GM11168 (cell line): ENCODE measurements around the gene UCK1.

Experiments used
- in situ Hi-C: fragments of 300-500 bp; cut with MboI; formaldehyde crosslinking; loops from one replicate; pipeline ENCODE4 v1.12.0; 2022; ENCODE audit warnings: low sequenced_read_pairs; ENCODE audit not compliant: unreplicated experiment

The UCK1 gene

GRCh38 chr9:131530920-131531832 is at the start of gene UCK1:
Gene UCK1 (minus strand): TSS chr9:131531263. CDS start chr9:131531174, 89 bp downstream.
- in situ Hi-C loops = no loop called here

DNA sequence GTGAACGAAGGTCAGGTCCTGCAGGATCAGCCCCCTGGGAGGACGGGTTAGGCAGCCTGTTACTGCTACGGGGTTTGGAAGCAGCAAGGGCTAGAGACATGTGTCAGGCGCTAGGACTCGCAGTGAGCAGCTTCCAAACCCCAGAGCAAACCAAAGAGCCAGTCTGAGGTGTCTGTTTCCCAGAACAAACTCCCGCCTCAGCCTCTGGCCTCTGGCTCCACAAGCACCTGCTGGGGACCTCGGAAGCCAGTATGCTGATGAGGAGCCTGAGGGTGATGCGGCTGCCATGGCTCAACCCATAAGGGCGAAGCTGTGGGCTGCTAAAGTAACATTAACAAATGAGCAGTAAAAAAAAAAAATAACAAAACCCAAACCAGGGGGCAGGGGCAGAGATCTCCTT is 49.3 kb upstream of the UCK1 start:
- in situ Hi-C loops = no loop called here

- in situ Hi-C loops = no loop called here
Measured at GRCh38 chr9:131579789-131580211, 48.7 kb upstream of the UCK1 start.

DNA sequence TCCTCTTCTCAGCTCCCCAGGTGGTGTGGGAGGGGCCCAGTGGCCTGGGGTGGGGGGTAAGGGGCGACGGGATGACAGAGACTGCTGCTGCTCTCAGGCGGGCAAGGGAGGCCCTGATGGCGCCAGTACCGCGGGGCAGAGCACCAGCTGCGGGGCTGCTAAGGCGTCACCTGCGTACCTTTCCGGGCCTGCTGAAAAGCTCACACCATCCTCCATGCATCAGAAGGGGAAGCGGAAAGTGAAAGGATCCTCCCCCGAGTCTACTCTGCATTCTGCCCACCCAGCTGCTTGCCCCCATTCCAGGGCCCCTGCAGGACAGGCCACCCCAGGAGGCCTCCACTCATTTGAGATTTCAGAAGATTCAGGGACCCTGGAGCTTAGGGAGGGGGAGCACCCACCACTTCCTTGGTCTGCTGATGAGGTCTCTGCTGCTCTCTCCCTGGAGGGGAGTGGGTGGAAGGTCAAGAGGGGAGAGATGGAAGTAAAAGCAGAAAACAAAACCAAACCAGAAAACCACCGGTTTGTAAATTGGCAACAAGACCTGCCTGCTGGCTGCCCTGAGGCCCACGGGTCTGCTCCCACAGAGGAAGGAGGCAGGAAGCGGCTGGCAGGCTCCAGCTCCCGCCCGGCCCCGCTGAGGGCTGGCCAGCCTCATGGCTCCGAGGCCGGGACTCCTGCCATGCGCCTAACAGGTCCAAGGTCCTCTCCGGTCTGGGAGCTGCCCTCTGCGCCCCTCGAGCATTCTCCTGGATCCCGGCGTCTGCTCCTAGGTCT is 47.9 kb upstream of the UCK1 start:
- in situ Hi-C loops = no loop called here

- in situ Hi-C loops = no loop called here
Measured at GRCh38 chr9:131578021-131578420, 47.0 kb upstream of the UCK1 start.

DNA sequence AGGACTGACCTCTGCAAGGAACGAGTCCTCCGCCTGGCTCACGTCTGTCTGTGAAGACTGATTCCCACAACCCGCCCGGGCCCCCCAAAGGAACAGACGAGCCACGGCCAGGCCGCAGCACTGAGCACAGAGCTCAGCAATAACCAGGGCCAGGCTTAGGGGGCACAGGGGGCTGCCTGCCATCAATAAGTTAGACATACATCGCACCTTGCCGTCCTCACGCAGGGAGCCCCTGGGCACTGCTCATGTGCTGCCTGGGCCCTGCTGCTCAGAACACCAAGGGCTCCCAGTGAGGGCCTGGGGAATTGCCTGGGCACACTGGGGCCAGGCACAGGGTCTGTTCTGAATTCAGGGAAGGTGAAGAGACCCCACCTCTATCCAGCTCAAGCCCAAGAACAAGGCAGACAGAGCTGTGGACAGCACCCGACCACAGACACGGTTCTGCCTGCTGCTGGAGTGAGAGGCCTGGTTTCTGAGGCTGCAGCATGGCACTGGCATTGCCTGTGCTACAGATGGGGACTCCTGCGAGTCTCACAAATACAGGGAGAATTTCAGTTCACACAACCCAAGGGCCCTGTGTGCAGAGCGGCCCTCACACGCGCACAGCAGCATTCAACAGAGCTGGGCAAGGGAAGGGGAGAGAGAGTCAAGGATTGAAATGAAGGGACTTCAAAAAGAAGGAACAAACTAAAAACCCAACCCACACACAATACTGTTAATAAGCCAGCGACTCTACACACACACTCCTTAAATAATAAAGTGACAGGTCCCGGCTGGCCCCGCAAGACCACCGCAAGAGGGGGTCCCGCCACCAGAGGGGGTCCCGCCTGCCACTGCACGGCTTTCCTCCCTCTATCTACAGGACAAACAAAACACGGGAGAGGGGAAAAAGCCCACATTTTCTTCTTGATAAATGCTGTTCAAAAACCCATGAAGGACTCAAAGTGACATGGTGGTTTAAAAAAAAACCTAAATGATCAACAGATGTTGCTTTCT is 46.2 kb upstream of the UCK1 start:
- in situ Hi-C loops = no loop called here

GRCh38 chr9:131575946-131576853 is 45.1 kb upstream of the UCK1 start:
- in situ Hi-C loops = no loop called here

DNA sequence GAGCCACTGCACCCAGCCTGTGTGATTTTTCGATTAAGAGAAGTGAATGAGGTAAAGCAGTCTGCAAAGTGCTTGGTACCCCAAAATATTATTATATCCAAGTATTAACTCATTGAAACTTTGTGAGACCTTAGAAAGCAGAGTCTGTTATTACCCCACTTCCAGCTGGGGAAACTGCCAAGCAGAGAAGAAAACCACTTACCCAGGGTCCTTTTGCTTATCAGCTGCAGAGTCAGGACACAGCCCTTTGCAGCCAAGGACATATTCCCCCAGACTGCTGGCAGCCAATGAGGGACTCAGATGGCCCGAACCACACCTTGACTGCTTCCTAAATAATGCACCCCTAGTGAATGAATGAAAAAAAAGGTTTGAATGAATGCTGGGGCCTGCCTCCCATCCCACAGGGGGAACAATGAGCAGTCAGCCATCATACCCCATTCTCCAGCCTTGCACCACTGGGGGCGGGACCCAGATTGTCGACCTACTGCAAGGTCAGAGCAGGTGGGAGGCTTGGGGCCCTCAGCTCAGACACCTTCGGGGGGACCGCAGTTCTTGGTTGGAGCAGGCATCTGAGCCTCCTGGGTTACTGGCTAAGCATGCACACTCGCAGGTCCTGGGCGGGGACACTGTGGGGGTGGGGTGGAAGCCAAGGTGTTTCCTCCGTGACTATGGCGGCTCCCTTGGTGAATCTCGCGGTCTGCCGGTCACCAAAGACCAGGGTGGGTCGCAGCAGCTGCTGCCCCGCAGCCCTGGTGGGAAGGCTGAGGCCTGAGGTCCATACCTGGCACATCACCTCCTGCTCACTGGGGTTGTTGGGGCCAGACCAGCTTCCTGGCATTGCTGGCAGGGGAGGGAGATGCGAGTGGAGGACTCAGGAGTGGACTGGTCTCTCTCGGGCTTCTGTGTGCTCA is 43.9 kb upstream of the UCK1 start:
- in situ Hi-C loops = no loop called here

GRCh38 chr9:131567910-131568309 is 36.8 kb upstream of the UCK1 start:
- in situ Hi-C loops = no loop called here

GRCh38 chr9:131566158-131566557 is 35.1 kb upstream of the UCK1 start:
- in situ Hi-C loops = no loop called here

- in situ Hi-C loops = no loop called here
Measured at GRCh38 chr9:131565369-131565768, 34.3 kb upstream of the UCK1 start.

- in situ Hi-C loops = no loop called here
Measured at GRCh38 chr9:131562032-131562959, 31.2 kb upstream of the UCK1 start.

DNA sequence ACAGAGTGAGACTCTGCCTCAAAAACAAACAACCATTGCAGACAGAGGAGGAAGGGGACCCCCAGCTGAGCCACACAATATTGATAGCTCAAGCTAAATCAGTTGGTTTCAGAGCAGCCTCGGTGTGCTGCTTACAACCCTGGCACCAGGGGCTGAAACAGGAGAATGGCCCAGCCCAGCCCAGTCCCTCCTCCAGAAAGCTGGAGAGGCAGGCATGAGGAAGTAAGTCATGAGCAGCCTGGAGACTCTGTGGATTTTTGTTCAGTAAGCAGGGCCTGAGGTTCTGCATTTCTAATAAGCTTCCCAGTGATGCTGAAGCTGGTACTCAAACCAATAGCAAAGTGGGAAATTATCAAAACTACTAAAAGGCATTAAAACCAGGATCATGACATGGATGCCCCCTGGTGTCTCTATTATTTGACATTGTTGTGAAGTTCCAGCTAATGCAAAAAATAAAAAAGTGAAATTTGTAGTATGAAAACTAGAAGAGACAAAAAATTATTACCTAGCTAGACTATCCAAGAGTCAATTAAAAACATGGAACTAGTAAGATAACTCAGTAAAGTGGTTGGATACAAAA is 28.4 kb upstream of the UCK1 start:
- in situ Hi-C loops = no loop called here

DNA sequence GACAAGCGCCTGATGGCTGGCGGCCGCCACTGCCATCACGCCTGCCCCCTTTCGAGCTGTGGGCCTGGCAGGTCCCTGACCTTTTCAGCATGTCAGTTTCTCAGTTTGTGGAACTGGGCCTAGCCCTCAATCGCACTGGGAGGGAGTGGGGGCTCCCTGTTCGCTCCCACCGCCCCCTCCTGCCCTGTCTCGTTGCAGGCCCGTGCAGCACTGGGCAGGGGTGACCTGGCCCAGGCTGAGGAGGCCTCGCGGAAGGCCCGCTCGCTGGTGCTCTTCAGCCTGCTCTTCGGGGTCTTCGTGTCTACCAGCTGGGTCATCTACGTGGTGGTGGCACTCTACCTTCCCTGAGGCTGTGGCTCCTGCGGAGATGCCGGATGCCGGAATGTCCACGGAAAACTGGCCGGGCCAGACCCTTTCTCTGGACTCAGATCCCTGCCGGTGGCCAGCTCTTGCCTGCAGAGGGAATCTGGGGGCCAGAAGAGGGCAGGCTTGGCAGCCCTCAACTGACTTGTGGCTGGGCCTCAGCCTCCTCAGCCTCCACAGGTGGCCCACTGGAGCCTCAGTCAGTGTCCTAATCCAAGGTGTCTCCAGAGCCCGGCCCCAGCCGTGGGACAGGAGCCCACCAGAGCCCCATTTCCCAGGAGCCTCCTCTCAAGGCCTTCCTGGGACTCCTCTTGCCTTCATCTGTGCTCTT is 26.9 kb upstream of the UCK1 start:
- in situ Hi-C loops = no loop called here

DNA sequence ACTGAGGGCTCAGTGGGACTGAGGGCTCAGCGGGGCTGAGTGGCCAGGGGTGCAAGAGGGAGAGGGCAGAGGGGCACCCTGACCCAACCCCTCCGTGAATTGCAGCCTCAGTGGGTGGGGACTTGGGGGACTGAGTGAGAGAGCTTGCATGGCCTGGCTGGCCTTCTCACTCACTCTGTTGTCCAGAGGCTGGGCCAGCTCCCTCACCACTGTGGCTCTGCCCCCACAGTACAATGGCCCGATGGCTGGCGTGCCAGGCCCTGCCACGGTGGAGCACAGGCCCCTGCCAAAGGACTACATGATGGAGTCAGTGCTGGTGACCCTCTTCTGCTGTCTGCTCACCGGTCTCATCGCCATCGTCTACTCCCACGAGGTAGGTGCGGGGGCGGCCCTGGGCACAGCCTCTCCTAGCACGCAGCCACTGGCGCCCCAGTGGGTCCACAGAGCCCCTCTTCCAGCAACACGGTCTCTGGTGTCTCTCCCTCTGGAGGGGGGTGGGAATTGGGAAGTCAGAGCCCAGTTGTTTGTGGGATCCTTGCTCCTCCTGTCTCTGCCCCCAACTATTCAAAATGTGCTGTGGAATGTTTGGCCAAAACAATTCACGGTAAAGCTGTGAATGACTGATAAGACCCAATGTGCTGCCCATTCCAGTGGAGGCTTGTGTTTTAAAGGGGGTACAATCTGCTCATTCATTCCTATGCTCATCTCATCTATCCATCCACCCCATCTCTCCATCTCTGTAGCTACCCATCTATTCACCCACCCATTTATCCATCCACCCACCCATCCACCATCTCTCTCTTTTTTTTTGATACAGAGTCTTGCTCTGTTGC is 25.0 kb upstream of the UCK1 start:
- in situ Hi-C loops = no loop called here
